A673 (cell line): ENCODE data around the gene NCOA7.

Experiments
- EZH2 ChIP-seq: fragments of 200-600 bp; sonication (generic); IDR thresholded peaks from 2 replicates; pipeline ENCODE4 v1.6.1; 2017; ENCODE audit warnings: borderline replicate concordance, low read depth, mild to moderate bottlenecking, mixed read lengths, antibody characterized with exemption, low read length; ENCODE audit not compliant: poor library complexity, severe bottlenecking
- TF ChIP-seq, protein P1 (sequence below): fragments of 300-800, 200-600 bp; sonication (generic); conservative IDR thresholded peaks from 2 replicates; pipeline ENCODE4 v1.5.1; 2017; ENCODE audit warnings: low read depth, mild to moderate bottlenecking, antibody characterized with exemption, low read length, moderate library complexity, mixed read lengths

DNA sequence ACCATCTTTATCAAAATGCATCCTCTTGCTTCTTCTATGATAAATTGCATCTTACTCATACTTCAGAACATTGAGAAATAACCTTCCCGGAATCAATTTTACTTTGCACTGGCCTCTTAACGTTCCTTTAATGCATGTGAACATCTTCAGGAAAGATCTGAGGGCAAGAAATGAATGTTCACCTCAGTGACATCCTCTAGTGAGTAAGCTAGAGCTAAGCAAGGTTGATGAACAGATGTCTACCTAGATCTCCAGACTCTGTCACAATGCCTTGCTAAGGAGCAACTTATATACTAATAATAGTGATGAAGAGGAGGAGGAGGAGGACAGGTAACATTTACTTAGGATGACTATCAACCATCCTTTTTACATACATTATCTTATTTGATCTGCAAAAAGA, 149.0 kb downstream of the NCOA7 start:
- TF ChIP-seq, protein P1, sequence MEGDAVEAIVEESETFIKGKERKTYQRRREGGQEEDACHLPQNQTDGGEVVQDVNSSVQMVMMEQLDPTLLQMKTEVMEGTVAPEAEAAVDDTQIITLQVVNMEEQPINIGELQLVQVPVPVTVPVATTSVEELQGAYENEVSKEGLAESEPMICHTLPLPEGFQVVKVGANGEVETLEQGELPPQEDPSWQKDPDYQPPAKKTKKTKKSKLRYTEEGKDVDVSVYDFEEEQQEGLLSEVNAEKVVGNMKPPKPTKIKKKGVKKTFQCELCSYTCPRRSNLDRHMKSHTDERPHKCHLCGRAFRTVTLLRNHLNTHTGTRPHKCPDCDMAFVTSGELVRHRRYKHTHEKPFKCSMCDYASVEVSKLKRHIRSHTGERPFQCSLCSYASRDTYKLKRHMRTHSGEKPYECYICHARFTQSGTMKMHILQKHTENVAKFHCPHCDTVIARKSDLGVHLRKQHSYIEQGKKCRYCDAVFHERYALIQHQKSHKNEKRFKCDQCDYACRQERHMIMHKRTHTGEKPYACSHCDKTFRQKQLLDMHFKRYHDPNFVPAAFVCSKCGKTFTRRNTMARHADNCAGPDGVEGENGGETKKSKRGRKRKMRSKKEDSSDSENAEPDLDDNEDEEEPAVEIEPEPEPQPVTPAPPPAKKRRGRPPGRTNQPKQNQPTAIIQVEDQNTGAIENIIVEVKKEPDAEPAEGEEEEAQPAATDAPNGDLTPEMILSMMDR: no peak
- no peak for TF ChIP-seq EZH2
